Esophagus muscularis mucosa (tissue), 3 donors: Measurements from ENCODE around the gene DNAL1.
"Not testable (repeated sequence)": the region's sequence is repeated elsewhere in the genome, so short reads cannot be mapped to it uniquely, and the experiment has no call there.

Source experiments
- CTCF ChIP-seq, 3 experiments: fragments of 200-600 bp in 2 of 3; fragments of 450-650 bp in 1 of 3; sonication (generic) in 2 of 3; IDR thresholded peaks; one replicate each; pipeline ENCODE4 v1.5.1; 2017 to 2019; ENCODE audit warnings: antibody characterized with exemption in 3 of 3, mild to moderate bottlenecking in 2 of 3, moderate library complexity in 1 of 3
- EP300 ChIP-seq: sonication (generic); formaldehyde crosslinking; IDR thresholded peaks from one replicate; pipeline ENCODE4 v1.6.1; 2017; ENCODE audit warnings: antibody characterized with exemption

- TF ChIP-seq CTCF (IDR thresholded peaks at IDR 0.05); EP300: not testable (repeated sequence)
Measured at GRCh38 chr14:73636355-73636754, 8.4 kb upstream of the DNAL1 start.
